Suprapubic skin (tissue), 4 donors: ENCODE results near the gene DIP2C.

Source experiments
- EP300 ChIP-seq: sonication (generic); formaldehyde crosslinking; IDR thresholded peaks from one replicate; pipeline ENCODE4 v1.6.1; 2017; ENCODE audit warnings: antibody characterized with exemption
- POLR2AphosphoS5 ChIP-seq, 3 donors: sonication (generic); formaldehyde crosslinking; IDR thresholded peaks; one replicate each; pipeline ENCODE4 v1.6.1; 2017; ENCODE audit warnings: antibody characterized with exemption in 3 of 3

GRCh38 chr10:575402-576129 lies 113.9 kb downstream of the DIP2C start:
- TF ChIP-seq POLR2AphosphoS5 (IDR thresholded peaks at IDR 0.05) = no peak
- no peak for TF ChIP-seq EP300
